Fibroblast of lung (primary cell): Measurements from ENCODE around the gene FRMD4A.
"Not testable (repeated sequence)": the region's sequence is repeated elsewhere in the genome, so short reads cannot be mapped to it uniquely, and the experiment has no call there.

Source experiments
- EZH2 ChIP-seq: IDR thresholded peaks from 2 replicates; pipeline ENCODE4 v1.5.1; 2012; ENCODE audit warnings: low read length, control low read depth, mild to moderate bottlenecking; ENCODE audit errors: missing control alignments
- TF ChIP-seq, protein P1 (sequence below), 2 donors: IDR thresholded peaks in 1 of 2; conservative IDR thresholded peaks in 1 of 2; 1 replicate in 1 of 2; 2 replicates in 1 of 2; pipeline ENCODE4 v1.5.1; 2011 to 2012; ENCODE audit warnings: low read length in 2 of 2, control low read depth in 1 of 2, inconsistent platforms in 1 of 2, low read depth in 1 of 2, mild to moderate bottlenecking in 1 of 2

DNA sequence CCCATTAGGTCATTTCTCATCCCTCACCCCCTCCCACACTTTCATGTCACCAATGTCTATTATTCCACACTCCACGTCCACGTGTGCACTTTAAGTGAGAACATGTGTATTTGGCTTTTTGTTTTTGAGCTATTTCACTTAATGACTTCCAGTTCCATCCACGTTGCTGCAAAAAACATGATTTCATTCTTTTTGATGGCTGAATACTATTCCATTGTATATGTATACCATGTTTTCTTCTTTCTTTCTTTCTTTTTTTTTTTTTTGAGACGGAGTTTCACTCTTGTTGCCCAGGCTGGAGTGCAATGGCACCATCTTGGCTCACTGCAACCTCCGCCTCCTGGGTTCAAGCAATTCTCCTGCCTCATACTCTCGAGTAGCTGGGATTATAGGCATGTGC is 502.4 kb downstream of the FRMD4A start:
- TF ChIP-seq, protein P1, sequence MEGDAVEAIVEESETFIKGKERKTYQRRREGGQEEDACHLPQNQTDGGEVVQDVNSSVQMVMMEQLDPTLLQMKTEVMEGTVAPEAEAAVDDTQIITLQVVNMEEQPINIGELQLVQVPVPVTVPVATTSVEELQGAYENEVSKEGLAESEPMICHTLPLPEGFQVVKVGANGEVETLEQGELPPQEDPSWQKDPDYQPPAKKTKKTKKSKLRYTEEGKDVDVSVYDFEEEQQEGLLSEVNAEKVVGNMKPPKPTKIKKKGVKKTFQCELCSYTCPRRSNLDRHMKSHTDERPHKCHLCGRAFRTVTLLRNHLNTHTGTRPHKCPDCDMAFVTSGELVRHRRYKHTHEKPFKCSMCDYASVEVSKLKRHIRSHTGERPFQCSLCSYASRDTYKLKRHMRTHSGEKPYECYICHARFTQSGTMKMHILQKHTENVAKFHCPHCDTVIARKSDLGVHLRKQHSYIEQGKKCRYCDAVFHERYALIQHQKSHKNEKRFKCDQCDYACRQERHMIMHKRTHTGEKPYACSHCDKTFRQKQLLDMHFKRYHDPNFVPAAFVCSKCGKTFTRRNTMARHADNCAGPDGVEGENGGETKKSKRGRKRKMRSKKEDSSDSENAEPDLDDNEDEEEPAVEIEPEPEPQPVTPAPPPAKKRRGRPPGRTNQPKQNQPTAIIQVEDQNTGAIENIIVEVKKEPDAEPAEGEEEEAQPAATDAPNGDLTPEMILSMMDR (conservative IDR thresholded peaks at IDR 0.05 in 1 of 2, IDR thresholded peaks at IDR 0.05 in 1 of 2; ENCODE audit: low read depth in 1 of 2, low read length in 2 of 2) = not testable (repeated sequence)
- not testable (repeated sequence) for TF ChIP-seq EZH2
